Measurements from ENCODE around the gene ATP1B1.
"Not testable (repeated sequence)": the region's sequence is repeated elsewhere in the genome, so short reads cannot be mapped to it uniquely, and the experiment has no call there.

The ATP1B1 gene

DNA sequence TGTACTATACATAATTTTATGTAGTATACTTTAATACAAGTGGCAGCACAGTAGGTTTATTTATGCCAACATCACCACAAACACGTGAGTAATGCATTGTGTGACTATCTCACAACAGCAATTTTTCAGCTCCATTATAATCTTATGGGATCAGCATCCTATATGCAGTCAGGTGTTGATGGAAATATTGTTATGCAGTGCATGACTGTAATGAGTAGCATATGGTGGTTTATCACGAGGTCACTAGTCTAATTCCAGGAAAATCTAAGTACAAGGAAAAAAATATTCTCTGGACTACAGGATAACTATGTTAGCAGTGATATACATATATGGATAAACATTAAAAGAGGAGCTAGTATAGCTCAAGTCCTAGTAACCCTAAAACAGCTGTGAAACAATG lies 69.0 kb downstream of the ATP1B1 start:
- no peaks in the 10 kb centered on the region for H3K4me1 ChIP-seq
- no peak overlapping the region for H3K4me3 ChIP-seq
- H3K9me3 ChIP-seq: no peaks in the 10 kb centered on the region
- H3K4me2 ChIP-seq: no peak overlapping the region
- H3K27ac ChIP-seq: no peak overlapping the region
- H4K20me1 ChIP-seq: no peaks in the 10 kb centered on the region
- H3K27me3 ChIP-seq: no peaks in the 10 kb centered on the region
- TF ChIP-seq Cebpa-rat (IDR thresholded peaks at IDR 0.05): no peak
- no peak overlapping the region for H3K9ac ChIP-seq
- H3K36me3 ChIP-seq: no peaks in the 10 kb centered on the region

DNA sequence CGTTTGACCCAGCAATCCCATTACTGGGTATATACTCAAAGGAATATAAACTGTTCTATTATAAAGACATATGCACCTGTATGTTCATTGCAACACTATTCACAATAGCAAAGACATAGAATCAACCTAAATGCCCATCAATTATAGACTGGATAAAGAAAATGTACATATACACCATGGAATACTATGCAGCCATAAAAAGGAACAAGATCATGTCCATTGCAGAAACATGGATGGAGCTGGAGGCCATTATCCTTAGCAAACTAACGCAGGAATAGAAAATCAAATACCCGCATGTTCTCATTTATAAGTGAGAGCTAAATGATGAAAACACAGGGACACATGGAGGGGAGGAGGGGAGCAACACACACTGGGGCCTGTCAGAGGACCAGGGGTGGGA lies 72.9 kb downstream of the ATP1B1 start:
- H3K4me3 ChIP-seq, H3K9me3 ChIP-seq, H3K36me3 ChIP-seq, H4K20me1 ChIP-seq, H3K4me2 ChIP-seq, H3K9ac ChIP-seq, H3K27me3 ChIP-seq, H3K27ac ChIP-seq, H3K4me1 ChIP-seq: not testable (repeated sequence)

- no peaks in the 10 kb centered on the region for H3K27me3 ChIP-seq
- TF ChIP-seq Cebpa-rat (IDR thresholded peaks at IDR 0.05): no peak
- H3K4me2 ChIP-seq: no peak overlapping the region
- no peak overlapping the region for H3K27ac ChIP-seq
- no peaks in the 10 kb centered on the region for H3K9me3 ChIP-seq
- no peak overlapping the region for H3K4me3 ChIP-seq
- H3K9ac ChIP-seq: no peak overlapping the region
- H3K4me1 ChIP-seq: no peaks in the 10 kb centered on the region
- no peaks in the 10 kb centered on the region for H4K20me1 ChIP-seq
- no peaks in the 10 kb centered on the region for H3K36me3 ChIP-seq
Measured at GRCh38 chr1:169180174-169180573, 73.7 kb downstream of the ATP1B1 start.

Measured in BLaER1 (cell line).